IPS DF 6.9 (cell line): Measurements from ENCODE around the gene PRDM10.

Source experiments
- DNase-seq: peaks from one replicate; pipeline ENCODE4 v3.0.0-alpha.2; 2013; ENCODE audit warnings: low read depth, low spot score
- H3K27ac ChIP-seq: one replicate; pipeline ENCODE4 v1.5.1; 2013; ENCODE audit warnings: low read length, control low read depth
- H3K27me3 ChIP-seq: 2 replicates; pipeline ENCODE4 v1.6.1; 2013; ENCODE audit warnings: mild to moderate bottlenecking, low read length; ENCODE audit not compliant: control insufficient read depth, insufficient read depth
- H3K36me3 ChIP-seq: 2 replicates; pipeline ENCODE4 v1.6.1; 2013; ENCODE audit warnings: low read length; ENCODE audit not compliant: control insufficient read depth, insufficient read depth
- H3K4me1 ChIP-seq: 2 replicates; pipeline ENCODE4 v1.6.1; 2013; ENCODE audit warnings: low read length; ENCODE audit not compliant: control insufficient read depth, insufficient read depth
- H3K4me3 ChIP-seq: 2 replicates; pipeline ENCODE4 v1.5.1; 2013; ENCODE audit warnings: mild to moderate bottlenecking, low read length
- H3K9me3 ChIP-seq: 2 replicates; pipeline ENCODE4 v1.6.1; 2013; ENCODE audit warnings: low read length, inconsistent platforms; ENCODE audit not compliant: control insufficient read depth, insufficient read depth
- WGBS: extraction: QIAGEN DNeasy Blood & Tissue Kit; methylation state at CpG from one replicate; pipeline ENCODE4 v1.1.7; 2013; ENCODE audit warnings: mixed read lengths, missing lambda C conversion rate; ENCODE audit not compliant: insufficient read length, insufficient coverage; 5-methylcytosine and 5-hydroxymethylcytosine counted together

Gene PRDM10

GRCh38 chr11:129933262-129933661 is 69.4 kb downstream of the PRDM10 start:
- Histone ChIP-seq H3K4me3 (no peak overlapping the region), H3K27me3 (no peaks in the 10 kb centered on the region), H3K36me3 (no peaks in the 10 kb centered on the region; the same call in 1 of the 2 replicates), H3K27ac (no peak overlapping the region), H3K9me3 (no peaks in the 10 kb centered on the region), H3K4me1 (no peaks in the 10 kb centered on the region; the same call in 1 of the 2 replicates)
- WGBS = no CpG with 5 or more reads among the region's 1 CpG
- no peak for DNase-seq

GRCh38 chr11:129932381-129933067 is 70.1 kb downstream of the PRDM10 start:
- no peak overlapping the region for H3K27ac ChIP-seq
- DNase-seq = no peak
- no peaks in the 10 kb centered on the region for H3K27me3 ChIP-seq
- no peaks in the 10 kb centered on the region for H3K9me3 ChIP-seq
- no peaks in the 10 kb centered on the region; the same call in 1 of the 2 replicates for H3K4me1 ChIP-seq
- no peaks in the 10 kb centered on the region; the same call in 1 of the 2 replicates for H3K36me3 ChIP-seq
- WGBS = no CpG with 5 or more reads among the region's 7 CpGs
- H3K4me3 ChIP-seq = no peak overlapping the region

GRCh38 chr11:129930743-129931142 is 71.9 kb downstream of the PRDM10 start:
- H3K36me3 ChIP-seq = no peaks in the 10 kb centered on the region; the same call in 1 of the 2 replicates
- no peaks in the 10 kb centered on the region for H3K9me3 ChIP-seq
- WGBS = no CpG with 5 or more reads among the region's 13 CpGs
- H3K4me3 ChIP-seq = no peak overlapping the region
- H3K27me3 ChIP-seq = no peaks in the 10 kb centered on the region
- H3K27ac ChIP-seq = no peak overlapping the region
- no peak for DNase-seq
- no peaks in the 10 kb centered on the region; the same call in 1 of the 2 replicates for H3K4me1 ChIP-seq

- Histone ChIP-seq H3K4me1 (no peaks in the 10 kb centered on the region; the same call in 1 of the 2 replicates), H3K27ac (no peak overlapping the region), H3K9me3 (no peaks in the 10 kb centered on the region), H3K36me3 (no peaks in the 10 kb centered on the region; the same call in 1 of the 2 replicates), H3K27me3 (no peaks in the 10 kb centered on the region), H3K4me3 (no peak overlapping the region)
- no CpG with 5 or more reads among the region's 6 CpGs for WGBS
- DNase-seq = no peak
These were observed 72.3 kb downstream of the PRDM10 start for GRCh38 chr11:129930296-129930695.

GRCh38 chr11:129929721-129930120 is 72.9 kb downstream of the PRDM10 start:
- H3K4me1 ChIP-seq = no peaks in the 10 kb centered on the region
- WGBS = no CpG with 5 or more reads among the region's 2 CpGs
- no peaks in the 10 kb centered on the region for H3K9me3 ChIP-seq
- no peaks in the 10 kb centered on the region for H3K27me3 ChIP-seq
- peaks cover 3% of the 10 kb centered on the region; the same call in 1 of the 2 replicates for H3K36me3 ChIP-seq
- H3K27ac ChIP-seq = no peak overlapping the region
- H3K4me3 ChIP-seq = no peak overlapping the region
- DNase-seq = no peak

- Histone ChIP-seq H3K27ac (no peak overlapping the region), H3K4me3 (no peak overlapping the region), H3K9me3 (no peaks in the 10 kb centered on the region), H3K27me3 (no peaks in the 10 kb centered on the region), H3K36me3 (peaks cover 3% of the 10 kb centered on the region; the same call in 1 of the 2 replicates), H3K4me1 (no peaks in the 10 kb centered on the region)
- no peak for DNase-seq
- no CpG with 5 or more reads among the region's 3 CpGs for WGBS
These were observed 73.5 kb downstream of the PRDM10 start for GRCh38 chr11:129928923-129929692.

- Histone ChIP-seq H3K27me3 (no peaks in the 10 kb centered on the region), H3K4me1 (no peaks in the 10 kb centered on the region), H3K36me3 (peaks cover 13% of the 10 kb centered on the region; the same call in 1 of the 2 replicates), H3K9me3 (no peaks in the 10 kb centered on the region), H3K27ac (no peak overlapping the region), H3K4me3 (no peak overlapping the region)
- no CpG with 5 or more reads among the region's 5 CpGs for WGBS
- DNase-seq = no peak
These were observed 80.0 kb downstream of the PRDM10 start for GRCh38 chr11:129922674-129923073.

- H3K36me3 ChIP-seq = peaks cover 14% of the 10 kb centered on the region; the same call in 1 of the 2 replicates
- no peak overlapping the region for H3K27ac ChIP-seq
- no peaks in the 10 kb centered on the region for H3K9me3 ChIP-seq
- no peaks in the 10 kb centered on the region for H3K4me1 ChIP-seq
- no peak overlapping the region for H3K4me3 ChIP-seq
- H3K27me3 ChIP-seq = no peaks in the 10 kb centered on the region
- DNase-seq = no peak
- WGBS = no CpG with 5 or more reads among the region's 22 CpGs
These were observed 84.3 kb downstream of the PRDM10 start for GRCh38 chr11:129918361-129918760.

GRCh38 chr11:129917231-129917630 is 85.4 kb downstream of the PRDM10 start:
- Histone ChIP-seq H3K27me3 (no peaks in the 10 kb centered on the region), H3K4me3 (no peak overlapping the region), H3K36me3 (peaks cover 12% of the 10 kb centered on the region; the same call in 1 of the 2 replicates), H3K9me3 (no peaks in the 10 kb centered on the region), H3K27ac (no peak overlapping the region), H3K4me1 (no peaks in the 10 kb centered on the region)
- WGBS = no CpG with 5 or more reads among the region's 2 CpGs
- no peak for DNase-seq

GRCh38 chr11:129911298-129911697 is 91.3 kb downstream of the PRDM10 start:
- H3K27ac ChIP-seq = no peak overlapping the region
- no CpG with 5 or more reads among the region's 3 CpGs for WGBS

More at GRCh38 chr11:129911298-129911697, 91.3 kb downstream of the PRDM10 start:
- H3K36me3 ChIP-seq = peaks cover 16% of the 10 kb centered on the region
- no peaks in the 10 kb centered on the region for H3K4me1 ChIP-seq
- no peak overlapping the region for H3K4me3 ChIP-seq
- H3K9me3 ChIP-seq = no peaks in the 10 kb centered on the region
- no peaks in the 10 kb centered on the region for H3K27me3 ChIP-seq
- no peak for DNase-seq
